ENCODE measurements around the gene MORN2. TPM values are rescaled to one million over a fixed set of nuclear protein-coding genes. Genes with fewer than 3 reads are reported as not detected.
"Not testable (repeated sequence)": the region's sequence is repeated elsewhere in the genome, so short reads cannot be mapped to it uniquely, and the experiment has no call there.

The MORN2 gene
- 10 to 100 TPM; 12.9 to 16.7 (median 13.8) TPM for total RNA-seq

DNA sequence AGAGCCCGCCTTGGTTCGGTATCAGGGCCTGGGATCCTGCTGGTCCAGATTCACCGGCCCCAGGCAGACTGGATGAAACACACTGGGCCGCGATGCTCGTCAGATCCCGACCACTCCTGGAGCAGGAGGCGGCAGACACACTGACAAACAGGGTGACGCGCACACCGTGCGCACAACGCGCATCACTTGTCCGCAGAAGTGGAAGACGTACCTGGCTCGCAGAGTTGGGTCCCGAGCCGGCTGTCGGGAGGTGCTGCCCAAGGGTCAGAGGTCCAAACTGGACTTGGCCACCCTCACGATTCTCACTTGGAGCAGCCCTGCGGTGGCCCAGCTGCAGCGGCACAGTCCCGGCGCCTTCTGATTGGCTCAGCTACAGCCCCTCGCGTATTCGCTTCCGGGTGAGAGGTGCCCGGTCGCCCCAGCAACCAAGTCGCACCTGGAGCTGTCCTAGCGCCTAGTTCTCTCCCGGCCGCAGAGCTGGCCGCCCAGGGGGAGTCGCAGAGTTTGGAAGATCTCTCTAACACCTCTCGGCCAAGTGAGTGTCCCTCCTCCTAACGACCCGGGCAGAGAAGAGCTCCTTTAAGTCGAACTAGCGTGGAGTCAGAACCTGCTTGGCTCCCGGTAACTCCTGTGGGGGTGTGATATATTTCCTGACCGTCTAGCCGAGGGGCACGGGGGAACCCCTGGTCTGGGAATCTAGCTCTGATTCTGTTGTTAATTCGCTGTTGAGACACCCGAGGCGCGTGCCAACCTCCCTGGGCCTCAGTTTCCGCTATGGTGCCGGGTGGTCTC, at the start of gene MORN2, which contains the start of gene DHX57:
MORN2 (plus strand) TSS at position 401 of the 792 bp plus-strand sequence.
DHX57 (minus strand) TSS at position 359 of the 792 bp plus-strand sequence. CDS start 7,529 bp downstream, outside the sequence.
- TF ChIP-seq POLR2A (IDR thresholded peaks at IDR 0.05): peak in 1 of 2 donors; percentile 25
- TF ChIP-seq, protein P1, sequence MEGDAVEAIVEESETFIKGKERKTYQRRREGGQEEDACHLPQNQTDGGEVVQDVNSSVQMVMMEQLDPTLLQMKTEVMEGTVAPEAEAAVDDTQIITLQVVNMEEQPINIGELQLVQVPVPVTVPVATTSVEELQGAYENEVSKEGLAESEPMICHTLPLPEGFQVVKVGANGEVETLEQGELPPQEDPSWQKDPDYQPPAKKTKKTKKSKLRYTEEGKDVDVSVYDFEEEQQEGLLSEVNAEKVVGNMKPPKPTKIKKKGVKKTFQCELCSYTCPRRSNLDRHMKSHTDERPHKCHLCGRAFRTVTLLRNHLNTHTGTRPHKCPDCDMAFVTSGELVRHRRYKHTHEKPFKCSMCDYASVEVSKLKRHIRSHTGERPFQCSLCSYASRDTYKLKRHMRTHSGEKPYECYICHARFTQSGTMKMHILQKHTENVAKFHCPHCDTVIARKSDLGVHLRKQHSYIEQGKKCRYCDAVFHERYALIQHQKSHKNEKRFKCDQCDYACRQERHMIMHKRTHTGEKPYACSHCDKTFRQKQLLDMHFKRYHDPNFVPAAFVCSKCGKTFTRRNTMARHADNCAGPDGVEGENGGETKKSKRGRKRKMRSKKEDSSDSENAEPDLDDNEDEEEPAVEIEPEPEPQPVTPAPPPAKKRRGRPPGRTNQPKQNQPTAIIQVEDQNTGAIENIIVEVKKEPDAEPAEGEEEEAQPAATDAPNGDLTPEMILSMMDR (IDR thresholded peaks at IDR 0.05 in 4 of 5, conservative IDR thresholded peaks at IDR 0.05 in 1 of 5): no peak
- H3K4me1 ChIP-seq: peaks cover 13 to 16% of the 10 kb centered on the region in 2 donors
- H3K27me3 ChIP-seq: no peaks in the 10 kb centered on the region
- DNase-seq (peak; percentile 82 to 86), ATAC-seq (peak; percentile 97)
- intact Hi-C loops (cut with DNase I; ENCODE audit: low total_unique reads) (loop anchor here (2.0 kb wide), 1 partner anchor 97 kb away; the partner anchor contains the start of gene GEMIN6), in situ Hi-C loops (cut with MboI; ENCODE audit: low sequenced_read_pairs in 4 of 4) (no loop called here)
- peak within 1 kb of the TSS; percentile 79 to 96 (median 94) for H3K4me3 ChIP-seq
- no peaks in the 10 kb centered on the region for H3K36me3 ChIP-seq
- peak within 1 kb of the TSS; percentile 68 to 79 (median 74) for H3K27ac ChIP-seq
- no peaks in the 10 kb centered on the region for H3K9me3 ChIP-seq

DNA sequence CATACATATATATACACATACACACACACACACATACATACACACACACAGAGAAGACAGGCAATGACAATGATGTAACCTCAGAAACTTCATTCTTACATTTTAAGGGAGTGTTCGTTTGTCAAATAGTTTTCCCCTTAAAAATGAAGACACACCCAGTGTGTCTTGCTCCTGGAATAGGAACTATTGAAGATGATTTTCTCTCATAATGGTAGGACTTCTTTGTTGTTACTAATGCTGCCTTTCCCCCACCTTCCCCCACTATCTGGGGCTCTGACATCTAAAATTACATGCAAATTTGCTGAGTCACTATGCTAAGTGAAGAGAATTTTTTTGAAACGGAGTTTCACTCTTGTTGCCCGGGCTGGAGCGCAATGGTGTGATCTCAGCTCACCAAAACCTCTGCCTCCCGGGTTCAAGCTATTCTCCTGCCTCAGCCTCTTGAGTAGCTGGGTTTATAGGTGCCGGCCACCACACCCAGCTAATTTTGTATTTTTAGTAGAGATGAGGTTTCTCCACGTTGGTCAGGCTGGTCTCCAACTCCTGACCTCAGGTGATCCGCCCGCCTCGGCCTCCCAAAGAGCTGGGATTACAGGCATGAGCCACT, 48.1 kb upstream of the MORN2 start:
- peak overlapping the region in 2 of 4 donors; percentile 12 to 20 for H3K4me3 ChIP-seq
- in situ Hi-C loops (cut with MboI; ENCODE audit: low sequenced_read_pairs in 4 of 4); H3K4me1 ChIP-seq; H3K27me3 ChIP-seq; intact Hi-C loops (cut with DNase I; ENCODE audit: low total_unique reads); DNase-seq; H3K9me3 ChIP-seq: not testable (repeated sequence)
- H3K36me3 ChIP-seq: peaks cover 0 to 39% of the 10 kb centered on the region in 2 donors
- peak overlapping the region; percentile 18 to 66 (median 46) for H3K27ac ChIP-seq
- ATAC-seq: peak; percentile 42 to 84

DNA sequence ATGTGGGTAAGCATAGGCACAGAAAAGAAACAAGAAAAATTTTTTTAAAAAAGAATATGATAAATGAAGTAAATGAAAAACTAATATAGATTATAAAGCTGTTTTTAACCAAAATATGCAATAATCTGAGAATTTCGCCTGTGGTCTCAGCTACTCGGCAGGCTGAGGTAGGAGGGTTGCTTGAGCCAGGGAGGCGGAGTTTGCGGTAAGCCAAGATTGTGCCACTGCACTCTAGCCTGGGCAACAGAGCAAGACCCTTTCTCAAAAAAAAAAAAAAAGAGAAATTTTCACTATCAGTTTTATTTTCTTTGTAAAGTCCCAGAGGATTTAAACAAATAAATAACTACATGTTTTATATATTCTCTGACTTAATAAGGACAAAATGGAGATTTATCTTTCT, 47.3 kb upstream of the MORN2 start:
- H3K27ac ChIP-seq: no peak overlapping the region
- H3K9me3 ChIP-seq: no peaks in the 10 kb centered on the region
- in situ Hi-C loops (cut with MboI; ENCODE audit: low sequenced_read_pairs in 4 of 4): no loop called here
- no peak overlapping the region for H3K4me3 ChIP-seq
- no peak for TF ChIP-seq POLR2A (IDR thresholded peaks at IDR 0.05)
- TF ChIP-seq, protein P1 (IDR thresholded peaks at IDR 0.05 in 4 of 5, conservative IDR thresholded peaks at IDR 0.05 in 1 of 5): no peak
- DNase-seq (no peak), ATAC-seq (no peak)
- peaks cover 0 to 39% of the 10 kb centered on the region in 2 donors for H3K36me3 ChIP-seq
- intact Hi-C loops (cut with DNase I; ENCODE audit: low total_unique reads): no loop called here
- peaks cover 7 to 8% of the 10 kb centered on the region in 2 donors for H3K4me1 ChIP-seq
- no peaks in the 10 kb centered on the region for H3K27me3 ChIP-seq

DNA sequence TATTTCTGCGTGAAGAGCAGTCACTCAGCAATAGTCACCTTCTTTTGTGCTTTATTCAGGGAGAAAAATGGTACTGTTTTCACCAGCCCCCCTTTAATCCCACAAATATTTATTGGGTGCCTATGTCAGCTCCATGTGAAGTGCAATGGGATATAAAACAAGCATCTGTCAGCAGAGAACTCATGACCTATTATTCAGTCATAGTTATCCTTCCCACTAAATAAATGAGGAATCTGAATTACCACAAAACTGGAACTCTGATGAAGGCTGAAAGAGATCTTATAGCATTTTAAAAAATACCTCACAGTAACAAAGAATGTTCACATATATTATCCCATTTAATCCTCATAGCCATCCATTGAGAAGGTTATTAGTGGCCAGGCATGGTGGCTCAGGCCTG, 45.8 kb upstream of the MORN2 start:
- ATAC-seq (no peak), DNase-seq (no peak)
- Histone ChIP-seq H3K36me3 (peaks cover 0 to 36% of the 10 kb centered on the region in 2 donors), H3K4me3 (no peak overlapping the region), H3K9me3 (no peaks in the 10 kb centered on the region), H3K27me3 (no peaks in the 10 kb centered on the region), H3K27ac (no peak overlapping the region), H3K4me1 (peaks cover 7 to 8% of the 10 kb centered on the region in 2 donors)
- intact Hi-C loops (cut with DNase I; ENCODE audit: low total_unique reads) (no loop called here), in situ Hi-C loops (cut with MboI; ENCODE audit: low sequenced_read_pairs in 4 of 4) (no loop called here)
- no peak for TF ChIP-seq POLR2A (IDR thresholded peaks at IDR 0.05)
- TF ChIP-seq, protein P1 (IDR thresholded peaks at IDR 0.05 in 4 of 5, conservative IDR thresholded peaks at IDR 0.05 in 1 of 5): no peak

GRCh38 chr2:38830526-38831159, 45.1 kb upstream of the MORN2 start:
- no peak overlapping the region for H3K27ac ChIP-seq
- DNase-seq (no peak), ATAC-seq (no peak)
- intact Hi-C loops (cut with DNase I; ENCODE audit: low total_unique reads): no loop called here
- peaks cover 0 to 30% of the 10 kb centered on the region in 2 donors for H3K36me3 ChIP-seq
- in situ Hi-C loops (cut with MboI; ENCODE audit: low sequenced_read_pairs in 4 of 4): no loop called here
- no peaks in the 10 kb centered on the region for H3K9me3 ChIP-seq
- no peak overlapping the region for H3K4me3 ChIP-seq
- TF ChIP-seq, protein P1 (IDR thresholded peaks at IDR 0.05 in 4 of 5, conservative IDR thresholded peaks at IDR 0.05 in 1 of 5): no peak
- no peak for TF ChIP-seq POLR2A (IDR thresholded peaks at IDR 0.05)
- H3K4me1 ChIP-seq: peaks cover 7 to 8% of the 10 kb centered on the region in 2 donors
- H3K27me3 ChIP-seq: no peaks in the 10 kb centered on the region

All from gastrocnemius medialis (tissue), 4 donors.